ENCODE data around the gene SLC7A11. TPM values are rescaled to one million over a fixed set of nuclear protein-coding genes. Genes with fewer than 3 reads are reported as not detected.
"Not testable (repeated sequence)": the region's sequence is repeated elsewhere in the genome, so short reads cannot be mapped to it uniquely, and the experiment has no call there.

The SLC7A11 gene
- total RNA-seq, 2 experiments from 2014 or later: 1.1 to 2.2 TPM

DNA sequence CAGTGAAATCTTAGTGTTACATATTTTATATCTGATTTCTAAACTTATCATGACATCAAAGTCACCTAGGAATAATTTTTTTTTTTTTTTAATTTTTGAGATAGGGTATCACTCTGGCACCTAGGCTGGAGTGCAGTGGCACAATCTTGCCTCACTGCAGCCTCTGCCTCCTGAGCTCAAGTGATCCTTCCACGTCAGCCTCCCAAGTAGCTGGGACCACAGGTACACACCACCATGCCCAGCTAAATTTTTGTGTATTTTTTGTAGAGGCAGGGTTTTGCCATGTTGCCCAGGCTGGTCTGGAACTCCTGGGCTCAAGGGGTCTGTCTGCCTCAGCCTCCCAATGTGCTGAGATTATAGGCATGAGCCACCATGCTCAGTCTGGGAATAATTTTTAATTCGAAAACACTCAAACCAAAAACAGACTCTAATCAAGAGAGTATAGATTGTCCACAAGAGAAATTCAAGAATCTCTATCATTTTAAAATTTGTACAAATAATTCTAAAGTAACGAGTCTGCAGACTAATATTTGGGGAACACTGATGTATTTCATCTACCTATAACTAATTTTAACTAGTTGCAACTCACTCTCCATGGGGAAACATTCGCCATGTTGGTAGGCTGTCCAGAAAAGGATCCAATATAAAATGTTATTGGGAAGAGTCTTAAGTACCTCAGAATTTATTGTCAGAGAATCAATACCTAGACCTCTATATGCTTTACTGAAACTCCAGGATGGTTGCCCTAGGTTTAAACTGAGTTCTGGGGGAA, 3.4 kb downstream of the SLC7A11 start:
- no peaks in the 10 kb centered on the region for H3K27me3 Mint-ChIP-seq
- H3K4me1 Mint-ChIP-seq: peaks cover 38% of the 10 kb centered on the region
- ChIA-PET CTCF (no interaction called here), POLR2A (no interaction called here)
- H3K27ac Mint-ChIP-seq: no peak overlapping the region
- DNase-seq: no peak
- no peak overlapping the region for H3K4me3 Mint-ChIP-seq
- H3K36me3 Mint-ChIP-seq (ENCODE audit: low read depth): peaks cover 4% of the 10 kb centered on the region
- H3K9me3 Mint-ChIP-seq: peaks cover 3% of the 10 kb centered on the region

DNA sequence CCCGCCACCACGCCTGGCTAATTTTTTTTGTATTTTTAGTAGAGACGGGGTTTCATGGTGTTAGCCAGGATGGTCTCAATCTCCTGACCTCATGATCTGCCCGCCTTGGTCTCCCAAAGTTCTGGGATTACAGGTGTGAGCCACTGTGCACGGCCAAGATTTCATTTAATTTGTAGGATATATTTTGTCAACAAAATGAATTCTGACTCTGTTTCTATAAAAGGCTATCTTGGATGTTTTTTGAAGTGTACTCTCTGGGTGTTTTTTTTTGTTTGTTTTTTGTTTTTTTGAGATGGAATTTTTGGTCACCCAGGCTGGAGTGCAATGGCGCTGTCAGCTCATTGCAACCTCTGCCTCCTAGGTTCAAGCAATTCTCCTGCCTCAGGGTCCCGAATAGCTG, 5.0 kb downstream of the SLC7A11 start:
- POLR2A ChIA-PET; H3K9me3 Mint-ChIP-seq; H3K27ac Mint-ChIP-seq; CTCF ChIA-PET; H3K4me3 Mint-ChIP-seq; DNase-seq; H3K36me3 Mint-ChIP-seq (ENCODE audit: low read depth); H3K27me3 Mint-ChIP-seq: not testable (repeated sequence)
- H3K4me1 Mint-ChIP-seq: peaks cover 32% of the 10 kb centered on the region

DNA sequence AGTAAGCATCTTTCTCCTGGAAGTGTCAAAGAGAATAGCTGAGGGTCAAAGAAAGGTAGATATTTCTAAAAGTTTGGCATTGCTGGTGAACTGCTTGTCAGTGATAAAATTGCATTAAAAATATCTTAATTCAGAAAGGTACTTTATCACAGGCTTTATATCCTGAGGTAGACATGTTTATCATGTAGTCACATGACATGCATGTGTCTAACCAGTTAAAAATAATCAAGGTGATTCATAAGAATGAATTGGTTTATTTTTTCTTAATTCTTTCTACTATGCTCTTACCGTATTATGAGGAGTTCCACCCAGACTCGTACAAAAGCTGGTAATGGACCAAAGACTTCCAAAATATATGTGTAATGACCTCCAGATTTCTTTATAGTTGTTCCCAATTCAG, 6.1 kb downstream of the SLC7A11 start:
- Mint-ChIP-seq H3K36me3 (ENCODE audit: low read depth) (peaks cover 6% of the 10 kb centered on the region), H3K4me3 (no peak overlapping the region), H3K4me1 (peaks cover 22% of the 10 kb centered on the region), H3K27ac (no peak overlapping the region), H3K27me3 (no peaks in the 10 kb centered on the region), H3K9me3 (peaks cover 3% of the 10 kb centered on the region)
- no peak for DNase-seq
- POLR2A ChIA-PET: no interaction called here
- CTCF ChIA-PET: no interaction called here

DNA sequence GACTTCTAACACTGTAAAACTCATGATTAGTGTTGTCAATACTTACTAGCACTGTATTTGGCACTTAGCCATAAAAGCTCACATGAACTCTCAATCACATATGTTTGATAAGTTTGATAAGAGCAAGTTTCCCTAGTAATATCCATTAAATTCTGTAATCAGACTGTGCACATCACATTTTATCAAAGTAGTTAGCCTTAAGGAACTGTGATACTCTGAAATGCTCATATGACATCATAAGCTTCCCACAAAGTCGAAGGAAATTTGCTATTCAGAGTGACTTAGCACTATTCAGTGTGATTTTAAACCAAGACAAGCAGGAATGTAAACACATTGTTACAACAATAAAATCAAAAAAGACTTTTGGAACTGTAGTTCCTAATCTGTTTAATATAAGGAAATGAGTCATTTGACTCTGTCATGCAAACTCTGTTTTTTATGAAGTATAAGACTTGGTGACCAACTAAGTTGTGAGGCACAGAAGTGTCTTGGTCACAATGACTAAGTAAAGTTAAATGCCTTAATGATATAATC, 6.7 kb downstream of the SLC7A11 start:
- peaks cover 3% of the 10 kb centered on the region for H3K9me3 Mint-ChIP-seq
- no peaks in the 10 kb centered on the region for H3K27me3 Mint-ChIP-seq
- H3K4me3 Mint-ChIP-seq: no peak overlapping the region
- ChIA-PET CTCF (no interaction called here), POLR2A (no interaction called here)
- peaks cover 6% of the 10 kb centered on the region for H3K36me3 Mint-ChIP-seq (ENCODE audit: low read depth)
- DNase-seq: no peak
- no peak overlapping the region for H3K27ac Mint-ChIP-seq
- peaks cover 16% of the 10 kb centered on the region for H3K4me1 Mint-ChIP-seq

DNA sequence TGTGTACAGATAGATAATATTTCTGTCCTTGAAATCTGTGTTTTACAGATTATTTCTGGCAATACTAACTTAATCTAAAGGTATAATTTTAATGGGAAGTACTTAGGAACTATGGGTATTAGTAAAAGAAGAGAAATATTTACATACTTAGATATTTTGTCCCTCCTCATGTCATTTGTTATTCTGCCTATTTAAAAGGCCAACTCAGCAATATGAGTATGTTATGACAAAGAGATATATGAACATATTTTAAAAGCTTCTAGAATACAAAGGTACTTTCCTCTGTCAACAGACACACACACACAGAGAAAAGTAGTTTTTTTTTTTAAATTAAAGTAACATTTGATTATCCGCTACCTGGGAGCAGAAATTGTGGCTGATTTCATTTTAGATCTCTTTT, 7.9 kb downstream of the SLC7A11 start:
- peaks cover 6% of the 10 kb centered on the region for H3K36me3 Mint-ChIP-seq (ENCODE audit: low read depth)
- ChIA-PET POLR2A (no interaction called here), CTCF (no interaction called here)
- no peak for DNase-seq
- H3K27me3 Mint-ChIP-seq: no peaks in the 10 kb centered on the region
- no peak overlapping the region for H3K27ac Mint-ChIP-seq
- no peak overlapping the region for H3K4me3 Mint-ChIP-seq
- H3K9me3 Mint-ChIP-seq: peaks cover 3% of the 10 kb centered on the region
- H3K4me1 Mint-ChIP-seq: peaks cover 14% of the 10 kb centered on the region

- Mint-ChIP-seq H3K27ac (no peak overlapping the region), H3K9me3 (peaks cover 3% of the 10 kb centered on the region), H3K27me3 (no peaks in the 10 kb centered on the region), H3K36me3 (ENCODE audit: low read depth) (peaks cover 6% of the 10 kb centered on the region), H3K4me1 (peaks cover 14% of the 10 kb centered on the region), H3K4me3 (no peak overlapping the region)
- ChIA-PET POLR2A (no interaction called here), CTCF (no interaction called here)
- DNase-seq: no peak
Observed at GRCh38 chr4:138233313-138234034, 8.7 kb downstream of the SLC7A11 start.

DNA sequence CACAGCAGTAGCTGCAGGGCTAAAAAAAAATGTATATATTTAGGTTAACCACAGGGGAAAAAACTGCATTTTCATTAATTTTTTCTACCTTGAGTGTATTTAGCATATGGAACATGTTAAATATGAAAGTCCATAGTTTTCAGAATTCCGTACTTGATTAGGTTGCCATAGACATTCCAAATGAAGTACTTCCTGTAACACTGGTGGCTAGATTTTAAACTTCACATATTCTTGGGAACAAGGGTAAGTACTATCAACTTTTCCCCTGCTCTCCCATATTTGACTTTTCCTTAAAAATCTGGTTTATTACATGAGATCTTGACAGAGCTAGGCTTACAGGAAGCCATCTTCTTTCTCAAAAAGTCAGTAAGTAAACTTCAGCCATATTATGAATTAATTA, 9.8 kb downstream of the SLC7A11 start:
- Mint-ChIP-seq H3K36me3 (ENCODE audit: low read depth) (peaks cover 6% of the 10 kb centered on the region), H3K4me3 (no peak overlapping the region), H3K9me3 (peaks cover 3% of the 10 kb centered on the region), H3K27ac (no peak overlapping the region), H3K4me1 (peaks cover 14% of the 10 kb centered on the region), H3K27me3 (no peaks in the 10 kb centered on the region)
- POLR2A ChIA-PET: no interaction called here
- no peak for DNase-seq
- CTCF ChIA-PET: no interaction called here

GRCh38 chr4:138230048-138230447, 12.1 kb downstream of the SLC7A11 start:
- Mint-ChIP-seq H3K4me3 (no peak overlapping the region), H3K4me1 (peaks cover 2% of the 10 kb centered on the region), H3K27ac (no peak overlapping the region), H3K27me3 (no peaks in the 10 kb centered on the region), H3K9me3 (no peaks in the 10 kb centered on the region), H3K36me3 (ENCODE audit: low read depth) (peaks cover 2% of the 10 kb centered on the region)
- no peak for DNase-seq
- POLR2A ChIA-PET: interaction anchor here (1.7 kb wide), 1 partner anchor 12 kb away, joined by 3 read pairs; the partner anchor contains the start of gene SLC7A11
- CTCF ChIA-PET: interaction anchor here (2.1 kb wide), 1 partner anchor 12 kb away, joined by 4 read pairs; the partner anchor contains the start of gene SLC7A11

- Mint-ChIP-seq H3K36me3 (ENCODE audit: low read depth) (peaks cover 2% of the 10 kb centered on the region), H3K9me3 (no peaks in the 10 kb centered on the region), H3K27ac (no peak overlapping the region), H3K4me3 (no peak overlapping the region), H3K27me3 (no peaks in the 10 kb centered on the region), H3K4me1 (no peaks in the 10 kb centered on the region)
- no peak for DNase-seq
- CTCF ChIA-PET: no interaction called here
- POLR2A ChIA-PET: interaction anchor here (1.7 kb wide), 1 partner anchor 13 kb away, joined by 3 read pairs; the partner anchor contains the start of gene SLC7A11
Observed at GRCh38 chr4:138229160-138229559, 13.0 kb downstream of the SLC7A11 start.

DNA sequence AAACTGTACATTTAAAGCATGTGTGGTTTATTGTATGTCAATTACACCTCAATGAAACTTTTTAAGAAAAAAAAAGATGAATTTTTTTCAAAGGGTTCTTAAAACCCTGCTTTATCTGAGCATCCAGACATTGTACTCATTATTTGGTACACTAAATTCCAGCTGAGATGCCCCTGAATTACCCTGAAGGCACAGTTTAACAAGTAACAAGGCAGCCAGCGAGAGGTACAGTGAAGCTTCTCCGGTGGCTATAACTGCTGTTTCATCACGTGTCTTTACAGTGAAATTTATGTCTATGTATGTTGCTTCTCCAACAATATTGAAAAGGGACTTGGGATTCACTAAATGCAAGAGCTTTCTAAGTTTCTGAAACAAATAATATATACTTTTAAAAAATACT, 15.8 kb downstream of the SLC7A11 start:
- no peak for DNase-seq
- ChIA-PET CTCF (no interaction called here), POLR2A (no interaction called here)
- H3K4me1 Mint-ChIP-seq: no peaks in the 10 kb centered on the region
- H3K9me3 Mint-ChIP-seq: no peaks in the 10 kb centered on the region
- H3K27ac Mint-ChIP-seq: no peak overlapping the region
- H3K27me3 Mint-ChIP-seq: no peaks in the 10 kb centered on the region
- H3K36me3 Mint-ChIP-seq (ENCODE audit: low read depth): no peaks in the 10 kb centered on the region
- no peak overlapping the region for H3K4me3 Mint-ChIP-seq

- no peaks in the 10 kb centered on the region for H3K4me1 Mint-ChIP-seq
- H3K9me3 Mint-ChIP-seq: no peaks in the 10 kb centered on the region
- ChIA-PET CTCF (no interaction called here), POLR2A (no interaction called here)
- no peak overlapping the region for H3K4me3 Mint-ChIP-seq
- no peaks in the 10 kb centered on the region for H3K36me3 Mint-ChIP-seq (ENCODE audit: low read depth)
- H3K27ac Mint-ChIP-seq: no peak overlapping the region
- no peaks in the 10 kb centered on the region for H3K27me3 Mint-ChIP-seq
- no peak for DNase-seq
Observed at GRCh38 chr4:138225477-138225876, 16.7 kb downstream of the SLC7A11 start.

DNA sequence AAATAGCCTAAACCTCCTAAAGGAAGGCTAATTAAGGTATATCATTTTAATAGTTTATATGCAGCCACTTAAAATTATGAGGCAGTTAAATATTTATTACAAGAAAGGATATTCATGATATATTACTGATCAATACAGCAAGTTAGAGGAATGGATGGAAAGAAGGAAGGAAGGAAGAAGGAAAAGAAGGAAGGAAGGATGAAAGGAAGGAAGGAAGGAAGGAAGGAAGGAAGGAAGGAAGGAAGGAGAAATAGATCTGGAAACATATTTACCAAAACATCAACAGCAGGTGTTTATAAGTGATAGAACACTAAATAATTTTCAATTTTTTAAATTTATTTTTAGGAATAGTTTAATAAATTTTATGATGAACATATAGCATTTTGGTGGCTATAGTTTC, 17.5 kb downstream of the SLC7A11 start:
- ChIA-PET CTCF (no interaction called here), POLR2A (no interaction called here)
- Mint-ChIP-seq H3K27me3 (no peaks in the 10 kb centered on the region), H3K9me3 (no peaks in the 10 kb centered on the region), H3K4me1 (no peaks in the 10 kb centered on the region), H3K4me3 (no peak overlapping the region), H3K36me3 (ENCODE audit: low read depth) (no peaks in the 10 kb centered on the region), H3K27ac (no peak overlapping the region)
- DNase-seq: no peak

- Mint-ChIP-seq H3K27me3 (no peaks in the 10 kb centered on the region), H3K27ac (no peak overlapping the region), H3K9me3 (no peaks in the 10 kb centered on the region), H3K36me3 (ENCODE audit: low read depth) (no peaks in the 10 kb centered on the region), H3K4me1 (no peaks in the 10 kb centered on the region), H3K4me3 (no peak overlapping the region)
- ChIA-PET POLR2A (no interaction called here), CTCF (no interaction called here)
- DNase-seq: no peak
Observed at GRCh38 chr4:138223231-138223910, 18.8 kb downstream of the SLC7A11 start.
